Measurements from ENCODE around the gene ARHGEF4. TPM values are rescaled to one million over a fixed set of nuclear protein-coding genes. Genes with fewer than 3 reads are reported as not detected.
A peak's percentile ranks its signal among the peaks of the same experiment; 100 is the strongest.
"Not testable (repeated sequence)": the region's sequence is repeated elsewhere in the genome, so short reads cannot be mapped to it uniquely, and the experiment has no call there.

The ARHGEF4 gene
- total RNA-seq, 1 donor from 2014 or later, result 0.10 TPM

- Mint-ChIP-seq H3K9me3 (no peaks in the 10 kb centered on the region), H3K27ac (no peak overlapping the region), H3K4me3 (no peak overlapping the region), H3K36me3 (ENCODE audit: low read depth) (peaks cover 37% of the 10 kb centered on the region), H3K27me3 (ENCODE audit: insufficient read depth) (no peaks in the 10 kb centered on the region), H3K4me1 (ENCODE audit: low read depth) (peaks cover 17% of the 10 kb centered on the region)
- no peak for DNase-seq (ENCODE audit: low spot score)
- intact Hi-C loops (cut with micrococcal nuclease), result no loop called here
Observed at GRCh38 chr2:131056204-131056931, 219.7 kb downstream of the ARHGEF4 start.

GRCh38 chr2:131056932-131057287 lies 220.2 kb downstream of the ARHGEF4 start:
- no peak overlapping the region for H3K27ac Mint-ChIP-seq

GRCh38 chr2:131058214-131058843 lies 221.6 kb downstream of the ARHGEF4 start:
- intact Hi-C loops (cut with micrococcal nuclease), result no loop called here
- H3K36me3 Mint-ChIP-seq (ENCODE audit: low read depth), result peaks cover 27% of the 10 kb centered on the region
- H3K27ac Mint-ChIP-seq, result no peak overlapping the region
- peaks cover 25% of the 10 kb centered on the region for H3K4me1 Mint-ChIP-seq (ENCODE audit: low read depth)
- no peak overlapping the region for H3K4me3 Mint-ChIP-seq
- DNase-seq (ENCODE audit: low spot score), result no peak
- no peaks in the 10 kb centered on the region for H3K27me3 Mint-ChIP-seq (ENCODE audit: insufficient read depth)
- no peaks in the 10 kb centered on the region for H3K9me3 Mint-ChIP-seq

More at GRCh38 chr2:131056932-131057287, 220.2 kb downstream of the ARHGEF4 start:
- Mint-ChIP-seq H3K36me3 (ENCODE audit: low read depth) (peaks cover 33% of the 10 kb centered on the region), H3K9me3 (no peaks in the 10 kb centered on the region), H3K27me3 (ENCODE audit: insufficient read depth) (no peaks in the 10 kb centered on the region), H3K4me3 (no peak overlapping the region), H3K4me1 (ENCODE audit: low read depth) (peaks cover 19% of the 10 kb centered on the region)
- intact Hi-C loops (cut with micrococcal nuclease), result no loop called here
- no peak for DNase-seq (ENCODE audit: low spot score)

GRCh38 chr2:131058920-131059319 lies 222.2 kb downstream of the ARHGEF4 start:
- H3K9me3 Mint-ChIP-seq, result no peaks in the 10 kb centered on the region

GRCh38 chr2:131063501-131064283 lies 227.0 kb downstream of the ARHGEF4 start:
- no peaks in the 10 kb centered on the region for H3K9me3 Mint-ChIP-seq
- H3K27me3 Mint-ChIP-seq (ENCODE audit: insufficient read depth), result no peaks in the 10 kb centered on the region
- no peak overlapping the region for H3K4me3 Mint-ChIP-seq
- H3K4me1 Mint-ChIP-seq (ENCODE audit: low read depth), result peaks cover 18% of the 10 kb centered on the region
- H3K36me3 Mint-ChIP-seq (ENCODE audit: low read depth), result peaks cover 30% of the 10 kb centered on the region
- H3K27ac Mint-ChIP-seq, result no peak overlapping the region
- intact Hi-C loops (cut with micrococcal nuclease), result no loop called here
- no peak for DNase-seq (ENCODE audit: low spot score)

More at GRCh38 chr2:131058920-131059319, 222.2 kb downstream of the ARHGEF4 start:
- DNase-seq (ENCODE audit: low spot score), result no peak
- H3K27ac Mint-ChIP-seq, result no peak overlapping the region
- peaks cover 29% of the 10 kb centered on the region for H3K36me3 Mint-ChIP-seq (ENCODE audit: low read depth)
- H3K4me1 Mint-ChIP-seq (ENCODE audit: low read depth), result peaks cover 28% of the 10 kb centered on the region
- intact Hi-C loops (cut with micrococcal nuclease), result no loop called here
- H3K4me3 Mint-ChIP-seq, result no peak overlapping the region
- no peaks in the 10 kb centered on the region for H3K27me3 Mint-ChIP-seq (ENCODE audit: insufficient read depth)

- Mint-ChIP-seq H3K36me3 (ENCODE audit: low read depth) (peaks cover 27% of the 10 kb centered on the region), H3K4me3 (no peak overlapping the region), H3K4me1 (ENCODE audit: low read depth) (peaks cover 13% of the 10 kb centered on the region), H3K27me3 (ENCODE audit: insufficient read depth) (no peaks in the 10 kb centered on the region), H3K9me3 (no peaks in the 10 kb centered on the region), H3K27ac (no peak overlapping the region)
- DNase-seq (ENCODE audit: low spot score), result no peak
- intact Hi-C loops (cut with micrococcal nuclease), result no loop called here
Observed at GRCh38 chr2:131064589-131065512, 228.1 kb downstream of the ARHGEF4 start.

GRCh38 chr2:131067465-131068125 lies 230.9 kb downstream of the ARHGEF4 start:
- Mint-ChIP-seq H3K27me3 (ENCODE audit: insufficient read depth) (no peaks in the 10 kb centered on the region), H3K27ac (peak overlapping the region; percentile 41), H3K4me3 (no peak overlapping the region)

GRCh38 chr2:131068172-131068571 lies 231.5 kb downstream of the ARHGEF4 start:
- H3K4me1 Mint-ChIP-seq (ENCODE audit: low read depth); H3K4me3 Mint-ChIP-seq; H3K27ac Mint-ChIP-seq; intact Hi-C loops (cut with micrococcal nuclease); H3K27me3 Mint-ChIP-seq (ENCODE audit: insufficient read depth); DNase-seq (ENCODE audit: low spot score); H3K9me3 Mint-ChIP-seq: not testable (repeated sequence)
- peaks cover 31% of the 10 kb centered on the region for H3K36me3 Mint-ChIP-seq (ENCODE audit: low read depth)

More at GRCh38 chr2:131067465-131068125, 230.9 kb downstream of the ARHGEF4 start:
- no peak for DNase-seq (ENCODE audit: low spot score)
- H3K4me1 Mint-ChIP-seq (ENCODE audit: low read depth), result peaks cover 4% of the 10 kb centered on the region
- no peaks in the 10 kb centered on the region for H3K9me3 Mint-ChIP-seq
- intact Hi-C loops (cut with micrococcal nuclease), result no loop called here
- H3K36me3 Mint-ChIP-seq (ENCODE audit: low read depth), result peaks cover 31% of the 10 kb centered on the region

GRCh38 chr2:131075578-131075977 lies 238.9 kb downstream of the ARHGEF4 start:
- H3K36me3 Mint-ChIP-seq (ENCODE audit: low read depth), result peaks cover 35% of the 10 kb centered on the region
- H3K4me3 Mint-ChIP-seq; H3K27ac Mint-ChIP-seq; H3K4me1 Mint-ChIP-seq (ENCODE audit: low read depth); intact Hi-C loops (cut with micrococcal nuclease); H3K9me3 Mint-ChIP-seq; H3K27me3 Mint-ChIP-seq (ENCODE audit: insufficient read depth); DNase-seq (ENCODE audit: low spot score): not testable (repeated sequence)

GRCh38 chr2:131076707-131077106 lies 240.0 kb downstream of the ARHGEF4 start:
- Mint-ChIP-seq H3K9me3 (no peaks in the 10 kb centered on the region), H3K27me3 (ENCODE audit: insufficient read depth) (no peaks in the 10 kb centered on the region), H3K36me3 (ENCODE audit: low read depth) (peaks cover 40% of the 10 kb centered on the region), H3K4me1 (ENCODE audit: low read depth) (peaks cover 6% of the 10 kb centered on the region), H3K4me3 (no peak overlapping the region), H3K27ac (no peak overlapping the region)
- no peak for DNase-seq (ENCODE audit: low spot score)
- intact Hi-C loops (cut with micrococcal nuclease), result no loop called here

- Mint-ChIP-seq H3K4me3 (no peak overlapping the region), H3K9me3 (no peaks in the 10 kb centered on the region), H3K27ac (no peak overlapping the region), H3K4me1 (ENCODE audit: low read depth) (peaks cover 6% of the 10 kb centered on the region), H3K27me3 (ENCODE audit: insufficient read depth) (no peaks in the 10 kb centered on the region), H3K36me3 (ENCODE audit: low read depth) (peaks cover 41% of the 10 kb centered on the region)
- intact Hi-C loops (cut with micrococcal nuclease), result no loop called here
- no peak for DNase-seq (ENCODE audit: low spot score)
Observed at GRCh38 chr2:131077182-131077846, 240.6 kb downstream of the ARHGEF4 start.
